NT2/D1 (cell line): ENCODE data around the gene FHOD3.

Experiments
- DNase-seq: peaks from one replicate; pipeline ENCODE4 v3.0.0-alpha.2; 2011; ENCODE audit warnings: low read depth, low spot score
- H3K27me3 ChIP-seq: 2 replicates; pipeline ENCODE4 v1.6.0; 2011; ENCODE audit warnings: mild to moderate bottlenecking; ENCODE audit not compliant: insufficient read length, insufficient read depth
- H3K36me3 ChIP-seq: 2 replicates; pipeline ENCODE4 v1.6.1; 2011; ENCODE audit warnings: mild to moderate bottlenecking, low read length, mixed read lengths; ENCODE audit not compliant: insufficient read depth, insufficient read length
- H3K4me1 ChIP-seq: 2 replicates; pipeline ENCODE4 v1.5.1; 2011; ENCODE audit not compliant: insufficient read depth, insufficient read length
- H3K4me3 ChIP-seq: 2 replicates; pipeline ENCODE4 v1.5.1; 2011; ENCODE audit warnings: low read depth; ENCODE audit not compliant: insufficient read length
- H3K9ac ChIP-seq: 2 replicates; pipeline ENCODE4 v1.6.0; 2011; ENCODE audit warnings: low read depth; ENCODE audit not compliant: insufficient read length
- H3K9me3 ChIP-seq: 2 replicates; pipeline ENCODE4 v1.5.1; 2011; ENCODE audit warnings: mild to moderate bottlenecking, low read length; ENCODE audit not compliant: insufficient read depth
- SUZ12 ChIP-seq: IDR thresholded peaks from 2 replicates; pipeline ENCODE4 v1.6.1; 2011; ENCODE audit not compliant: insufficient read length, insufficient read depth; ENCODE audit errors: extremely low read depth
- YY1 ChIP-seq: IDR thresholded peaks from 2 replicates; pipeline ENCODE4 v1.6.1; 2011; ENCODE audit not compliant: insufficient read length, insufficient read depth
- ZNF274 ChIP-seq: IDR thresholded peaks from 2 replicates; pipeline ENCODE4 v1.6.1; 2011; ENCODE audit warnings: mild to moderate bottlenecking, low read depth, low read length

FHOD3 gene

GRCh38 chr18:36661999-36662398, 364.5 kb downstream of the FHOD3 start:
- Histone ChIP-seq H3K36me3 (no peaks in the 10 kb centered on the region), H3K9ac (no peak overlapping the region), H3K4me3 (no peak overlapping the region), H3K27me3 (no peaks in the 10 kb centered on the region), H3K4me1 (no peaks in the 10 kb centered on the region), H3K9me3 (no peaks in the 10 kb centered on the region)
- peak; percentile 5 for DNase-seq
- TF ChIP-seq SUZ12 (no peak), ZNF274 (no peak), YY1 (no peak)

- TF ChIP-seq YY1 (no peak), SUZ12 (no peak), ZNF274 (no peak)
- Histone ChIP-seq H3K4me3 (no peak overlapping the region), H3K36me3 (no peaks in the 10 kb centered on the region), H3K9me3 (no peaks in the 10 kb centered on the region), H3K27me3 (no peaks in the 10 kb centered on the region), H3K4me1 (no peaks in the 10 kb centered on the region), H3K9ac (no peak overlapping the region)
- DNase-seq: no peak
Observed at GRCh38 chr18:36663312-36663711, 365.8 kb downstream of the FHOD3 start.

DNA sequence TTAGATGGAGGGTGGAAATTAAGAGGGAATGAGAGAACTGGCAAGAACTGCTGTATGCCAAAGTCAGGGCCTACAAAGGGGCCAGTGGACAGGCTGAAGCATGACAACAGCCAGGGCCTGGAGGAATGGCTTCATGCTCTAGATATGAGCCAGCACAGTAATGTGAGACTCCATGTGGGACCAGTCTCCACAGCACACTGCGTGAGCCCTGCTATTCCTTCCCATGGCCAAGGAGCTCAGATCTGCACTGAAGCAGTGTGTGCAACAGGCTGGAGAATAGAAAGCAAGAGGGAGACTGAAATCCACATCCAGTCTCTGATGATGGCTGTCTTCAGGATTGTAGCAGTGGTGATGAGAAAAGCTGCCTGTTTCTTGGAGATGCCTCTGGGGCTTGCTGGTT, 368.4 kb downstream of the FHOD3 start:
- Histone ChIP-seq H3K4me1 (no peaks in the 10 kb centered on the region), H3K4me3 (no peak overlapping the region), H3K27me3 (no peaks in the 10 kb centered on the region), H3K9me3 (no peaks in the 10 kb centered on the region), H3K9ac (no peak overlapping the region), H3K36me3 (no peaks in the 10 kb centered on the region)
- no peak for DNase-seq
- TF ChIP-seq SUZ12: no peak
- TF ChIP-seq ZNF274: no peak
- no peak for TF ChIP-seq YY1

DNA sequence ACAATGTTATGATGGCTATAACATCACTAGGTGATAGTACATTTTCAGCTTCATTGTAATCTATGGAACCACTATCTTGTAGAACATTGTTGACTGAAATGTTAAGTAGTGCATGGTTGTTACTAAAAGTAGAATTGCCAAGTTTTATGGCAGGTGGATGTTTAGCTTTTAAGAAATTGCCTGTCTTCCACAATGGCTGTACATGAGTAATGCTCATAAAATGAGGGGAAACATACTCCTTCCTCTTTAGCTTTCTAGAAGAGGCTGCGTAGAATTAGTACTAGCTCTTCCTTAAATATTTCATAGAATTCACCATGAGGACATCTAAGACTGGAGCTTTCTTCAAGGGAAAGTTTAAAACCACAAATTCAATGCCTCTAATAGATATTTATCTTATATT, 370.3 kb downstream of the FHOD3 start:
- Histone ChIP-seq H3K4me1 (no peaks in the 10 kb centered on the region), H3K9ac (no peak overlapping the region), H3K36me3 (no peaks in the 10 kb centered on the region), H3K9me3 (no peaks in the 10 kb centered on the region), H3K4me3 (no peak overlapping the region), H3K27me3 (no peaks in the 10 kb centered on the region)
- TF ChIP-seq SUZ12 (no peak), ZNF274 (no peak), YY1 (no peak)
- DNase-seq: no peak

GRCh38 chr18:36668349-36668748, 370.8 kb downstream of the FHOD3 start:
- Histone ChIP-seq H3K4me1 (no peaks in the 10 kb centered on the region), H3K27me3 (no peaks in the 10 kb centered on the region), H3K4me3 (no peak overlapping the region), H3K9me3 (no peaks in the 10 kb centered on the region), H3K36me3 (no peaks in the 10 kb centered on the region), H3K9ac (no peak overlapping the region)
- no peak for DNase-seq
- TF ChIP-seq YY1: no peak
- no peak for TF ChIP-seq ZNF274
- no peak for TF ChIP-seq SUZ12

GRCh38 chr18:36672437-36673344, 375.2 kb downstream of the FHOD3 start:
- H3K36me3 ChIP-seq: no peaks in the 10 kb centered on the region
- TF ChIP-seq YY1 (no peak), ZNF274 (no peak), SUZ12 (no peak)
- H3K9ac ChIP-seq: no peak overlapping the region
- H3K4me3 ChIP-seq: no peak overlapping the region
- no peaks in the 10 kb centered on the region for H3K27me3 ChIP-seq
- no peaks in the 10 kb centered on the region; the same call in 1 of the 2 replicates for H3K9me3 ChIP-seq
- no peaks in the 10 kb centered on the region for H3K4me1 ChIP-seq
- DNase-seq: no peak

- DNase-seq: no peak
- no peaks in the 10 kb centered on the region for H3K36me3 ChIP-seq
- TF ChIP-seq ZNF274 (no peak), YY1 (no peak), SUZ12 (no peak)
- no peaks in the 10 kb centered on the region for H3K4me1 ChIP-seq
- H3K4me3 ChIP-seq: no peak overlapping the region
- no peaks in the 10 kb centered on the region; the same call in 1 of the 2 replicates for H3K9me3 ChIP-seq
- no peak overlapping the region for H3K9ac ChIP-seq
- no peaks in the 10 kb centered on the region for H3K27me3 ChIP-seq
Observed at GRCh38 chr18:36673452-36673851, 375.9 kb downstream of the FHOD3 start.
